Measurements from ENCODE around the gene BICC1.
A peak's percentile ranks its signal among the peaks of the same experiment; 100 is the strongest.

The BICC1 gene

DNA sequence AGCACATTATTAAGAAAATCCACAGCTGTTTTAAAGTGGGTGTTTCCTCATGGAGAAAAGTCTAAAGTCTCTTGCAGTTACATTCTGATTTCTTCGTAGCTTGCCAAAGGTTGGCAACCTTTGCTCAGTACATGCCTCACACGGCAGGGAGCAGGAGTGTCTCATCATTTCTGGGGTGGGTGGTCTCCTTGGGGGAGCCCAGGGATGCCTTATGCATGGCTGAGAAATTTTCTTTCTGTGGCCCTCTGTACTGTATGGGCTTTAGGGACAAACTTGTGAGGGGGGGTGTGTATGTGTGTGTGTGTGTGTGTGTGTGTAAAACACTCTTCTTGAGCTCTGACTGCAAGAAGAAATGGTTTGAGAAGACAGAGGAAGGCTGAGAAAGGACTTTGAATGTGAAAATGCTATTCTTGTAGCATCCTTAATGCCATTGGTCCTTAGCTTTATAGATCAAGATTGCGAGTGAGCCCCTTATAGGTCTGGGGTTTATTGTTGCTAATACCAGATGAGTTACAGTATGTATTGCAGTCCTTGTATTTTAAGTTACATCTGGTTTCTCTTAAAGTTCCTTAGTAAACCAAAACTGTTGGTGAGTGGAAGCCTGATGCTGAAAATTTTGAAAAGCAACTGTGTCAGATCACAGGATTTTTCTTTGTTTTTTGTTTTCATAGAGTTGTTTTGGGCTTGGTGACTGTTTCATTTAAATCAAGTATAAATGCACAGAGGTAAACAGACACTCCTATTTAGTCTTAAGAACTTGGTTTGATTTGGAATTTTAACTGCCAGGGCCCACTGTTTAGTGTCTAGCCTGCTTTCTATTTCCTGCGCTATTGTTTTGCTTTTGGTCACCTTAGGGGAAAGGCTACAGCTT is 242.0 kb downstream of the BICC1 start:
- DNase-seq, result no peak

DNA sequence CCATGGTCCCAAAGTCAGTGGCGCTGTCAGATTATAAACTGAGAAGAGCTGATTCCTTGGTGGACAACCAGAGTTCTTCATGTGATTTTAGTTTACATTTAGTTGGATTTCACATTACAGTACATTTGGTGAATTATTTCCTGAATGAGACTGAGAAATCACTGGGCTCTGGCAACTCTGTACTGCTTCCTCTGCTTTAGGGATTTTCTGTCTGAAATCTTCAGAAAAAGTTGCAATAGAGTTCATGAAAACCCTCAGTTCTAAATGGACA is 242.6 kb downstream of the BICC1 start:
- no peak for DNase-seq

- DNase-seq, result peak; percentile 44
Measured at GRCh38 chr10:58755677-58756076, 243.0 kb downstream of the BICC1 start.

DNA sequence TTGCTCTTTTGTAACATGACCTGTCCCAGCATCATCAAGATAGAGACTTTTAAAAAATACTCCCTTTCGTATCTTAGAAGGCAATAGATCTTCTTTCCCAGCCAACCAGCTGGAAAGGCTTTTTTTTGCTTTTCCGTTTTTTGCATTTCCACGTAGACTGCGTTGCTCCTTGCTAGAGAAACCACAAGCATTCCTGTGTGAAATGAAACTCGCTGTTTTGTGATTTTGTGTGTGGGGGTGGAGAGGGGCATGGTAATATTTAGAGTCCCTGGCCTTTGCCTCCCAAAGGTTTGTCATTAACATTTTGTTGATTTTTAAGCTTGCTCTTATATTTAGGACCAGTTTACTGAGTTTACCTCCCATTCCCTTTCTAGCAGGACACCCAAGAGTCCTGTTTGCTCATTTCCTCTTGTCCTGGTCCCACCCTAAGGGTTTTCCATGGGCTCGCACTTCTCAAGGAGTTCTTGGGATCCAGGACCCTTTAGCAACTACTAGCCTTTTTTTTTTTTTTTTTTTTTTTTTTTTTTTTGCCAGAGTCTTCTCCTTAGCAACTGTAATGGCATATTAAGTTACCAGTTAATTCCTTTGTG is 243.6 kb downstream of the BICC1 start:
- peak; percentile 25 for DNase-seq

GRCh38 chr10:58757352-58758065 is 244.8 kb downstream of the BICC1 start:
- no peak for DNase-seq

GRCh38 chr10:58758321-58758720 is 245.6 kb downstream of the BICC1 start:
- DNase-seq, result no peak

GRCh38 chr10:58764087-58764747 is 251.5 kb downstream of the BICC1 start:
- DNase-seq, result no peak

DNA sequence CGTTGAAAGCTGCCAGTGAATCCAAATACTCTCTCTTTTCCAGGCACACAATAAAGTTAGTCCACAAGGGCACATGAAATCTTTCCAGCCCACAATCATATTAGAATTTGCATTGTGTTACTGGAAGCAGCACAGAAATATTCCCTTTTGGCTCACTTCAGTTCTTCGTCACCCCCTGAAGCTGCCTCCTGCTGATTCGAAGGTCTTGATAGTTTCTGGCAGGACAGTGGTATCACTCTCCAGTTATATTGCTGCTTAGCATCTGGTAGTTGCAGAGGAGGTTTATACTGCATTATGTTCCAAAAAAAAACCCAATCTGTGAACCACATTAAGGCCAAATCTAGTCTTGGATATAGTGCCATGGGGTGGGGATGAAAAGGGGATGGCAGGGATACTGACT is 253.2 kb downstream of the BICC1 start:
- DNase-seq, result no peak

- DNase-seq, result no peak
Measured at GRCh38 chr10:58767652-58768051, 255.0 kb downstream of the BICC1 start.

- no peak for DNase-seq
Measured at GRCh38 chr10:58771863-58772262, 259.2 kb downstream of the BICC1 start.

DNA sequence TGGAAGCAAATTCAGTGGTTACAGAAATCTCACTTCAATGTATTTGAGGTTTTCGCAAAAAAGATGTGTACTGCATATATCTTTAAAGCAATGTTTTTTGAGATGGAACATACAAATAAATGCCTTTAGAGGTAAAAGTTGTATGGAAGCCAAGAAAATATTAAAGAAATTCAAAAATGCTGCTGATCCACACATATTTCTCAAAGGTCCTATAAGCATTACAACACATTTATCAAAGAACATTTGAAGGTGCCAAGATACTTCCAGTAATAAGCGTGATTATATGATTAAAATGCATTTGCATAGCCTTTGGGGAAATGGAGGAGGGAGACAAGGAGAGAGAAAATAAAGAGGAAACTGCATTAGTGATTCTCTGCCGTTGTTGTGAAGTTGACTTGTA is 260.1 kb downstream of the BICC1 start:
- no peak for DNase-seq

GRCh38 chr10:58773341-58773740 is 260.7 kb downstream of the BICC1 start:
- no peak for DNase-seq

GRCh38 chr10:58773944-58774343 is 261.3 kb downstream of the BICC1 start:
- no peak for DNase-seq

DNA sequence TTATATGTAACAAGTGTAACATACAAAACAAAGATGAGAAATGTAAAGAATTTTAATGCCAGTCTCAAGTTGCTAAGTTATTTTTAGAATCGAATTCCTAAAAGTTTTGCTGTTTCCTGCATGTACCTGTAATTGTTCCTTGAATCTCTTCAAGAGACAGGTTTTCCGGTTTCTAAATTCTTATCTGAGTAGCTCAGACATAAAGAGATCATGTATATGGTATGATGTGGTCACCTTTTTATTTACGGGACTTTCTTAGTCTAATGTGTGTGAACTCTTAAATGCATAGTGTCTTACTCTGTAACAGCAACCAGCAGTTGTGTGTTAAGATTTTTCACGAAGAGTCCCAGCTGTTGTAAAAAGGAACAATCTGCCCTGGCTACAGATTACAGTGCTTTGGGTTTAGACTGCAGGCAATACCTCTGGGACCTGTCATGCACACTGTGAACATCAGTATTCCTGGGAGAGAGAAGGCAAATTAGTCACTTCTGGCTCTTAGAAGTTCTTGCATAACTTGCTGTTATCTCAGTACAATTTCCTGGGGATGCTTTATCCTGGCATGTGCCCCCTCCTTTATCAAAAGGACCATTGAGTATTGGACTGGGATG is 263.4 kb downstream of the BICC1 start:
- DNase-seq, result peak; percentile 73

- no peak for DNase-seq
Measured at GRCh38 chr10:58776568-58777318, 264.1 kb downstream of the BICC1 start.

GRCh38 chr10:58778966-58779365 is 266.3 kb downstream of the BICC1 start:
- no peak for DNase-seq

- no peak for DNase-seq
Measured at GRCh38 chr10:58779594-58779993, 266.9 kb downstream of the BICC1 start.

DNA sequence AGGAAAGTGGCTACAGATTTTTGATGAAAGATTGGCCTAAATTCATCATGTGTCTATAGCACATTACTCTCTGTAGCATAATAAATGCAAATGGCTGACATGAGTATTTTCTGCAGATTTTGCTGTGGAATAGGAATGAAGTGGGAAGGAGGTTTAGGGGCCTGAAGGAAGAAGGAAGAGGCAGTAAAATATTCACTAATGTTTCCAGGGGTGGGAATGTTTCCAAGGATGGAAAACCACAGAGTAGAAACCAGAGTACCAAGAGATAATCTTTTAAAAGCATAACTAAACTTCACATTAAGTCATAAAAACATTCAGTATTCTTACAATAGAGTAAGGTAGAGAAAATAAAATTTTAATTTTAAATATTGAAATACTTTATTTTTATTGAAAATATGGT is 267.8 kb downstream of the BICC1 start:
- no peak for DNase-seq

GRCh38 chr10:58781873-58782488 is 269.3 kb downstream of the BICC1 start:
- peak; percentile 49 for DNase-seq

- DNase-seq, result peak; percentile 42
Measured at GRCh38 chr10:58782876-58783851, 270.5 kb downstream of the BICC1 start.

DNA sequence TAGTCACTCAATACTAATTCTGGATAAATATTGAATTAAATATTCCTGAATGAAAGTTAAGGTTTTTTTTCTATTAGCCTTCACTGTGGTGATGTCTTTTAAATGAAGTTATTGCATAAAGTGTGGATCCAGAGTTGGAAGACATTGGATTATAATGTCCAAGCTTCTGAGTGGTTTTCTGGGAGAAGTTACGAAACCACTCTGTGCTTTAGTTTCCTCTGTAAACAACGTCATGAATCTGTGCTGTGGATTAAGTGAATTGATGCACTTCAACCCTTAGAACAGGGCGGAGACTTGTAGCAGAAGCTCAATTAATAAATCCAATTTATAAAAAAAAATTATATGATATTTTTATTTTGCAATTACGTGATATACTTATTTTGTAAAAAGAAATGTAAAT is 271.7 kb downstream of the BICC1 start:
- peak; percentile 28 for DNase-seq
